Measurements from ENCODE around the gene SLC1A7.

GRCh38 chr1:53038566-53038965, 103.9 kb downstream of the SLC1A7 start:
- TF ChIP-seq CTCF (IDR thresholded peaks at IDR 0.05; ENCODE audit: insufficient read depth, low read length, poor library complexity, severe bottlenecking) (no peak), EZH2phosphoT487 (conservative IDR thresholded peaks at IDR 0.05; ENCODE audit: low read length) (no peak)
